GM10266 (cell line): Measurements from ENCODE around the gene ANKS1B.

Source experiments
- DNase-seq: peaks from one replicate; pipeline ENCODE4 v3.0.0; 2012; ENCODE audit errors: extremely low spot score
- CTCF ChIP-seq: IDR thresholded peaks from 2 replicates; pipeline ENCODE4 v1.5.1; 2012; ENCODE audit warnings: mild to moderate bottlenecking, low read depth; ENCODE audit not compliant: control insufficient read depth, insufficient read depth; ENCODE audit errors: missing control alignments

Gene ANKS1B

GRCh38 chr12:98903875-98904274 is 1080.9 kb downstream of the ANKS1B start:
- DNase-seq, result no peak
- no peak for TF ChIP-seq CTCF

- no peak for TF ChIP-seq CTCF
Observed at GRCh38 chr12:98901189-98901588, 1083.5 kb downstream of the ANKS1B start.

GRCh38 chr12:98896938-98897337 is 1087.8 kb downstream of the ANKS1B start:
- no peak for TF ChIP-seq CTCF
- no peak for DNase-seq

More at GRCh38 chr12:98901189-98901588, 1083.5 kb downstream of the ANKS1B start:
- DNase-seq, result no peak

- TF ChIP-seq CTCF, result no peak
- DNase-seq, result no peak
Observed at GRCh38 chr12:98895086-98895651, 1089.6 kb downstream of the ANKS1B start.

GRCh38 chr12:98894412-98895085 is 1090.2 kb downstream of the ANKS1B start:
- no peak for DNase-seq

GRCh38 chr12:98893675-98894411 is 1090.9 kb downstream of the ANKS1B start:
- TF ChIP-seq CTCF, result no peak
- DNase-seq, result no peak

More at GRCh38 chr12:98894412-98895085, 1090.2 kb downstream of the ANKS1B start:
- no peak for TF ChIP-seq CTCF

GRCh38 chr12:98893126-98893674 is 1091.5 kb downstream of the ANKS1B start:
- TF ChIP-seq CTCF, result no peak
- DNase-seq, result no peak
